ENCODE data around the gene MPHOSPH9.
"Not testable (repeated sequence)": the region's sequence is repeated elsewhere in the genome, so short reads cannot be mapped to it uniquely, and the experiment has no call there.

MPHOSPH9 gene

GRCh38 chr12:123260081-123260480 is 27.1 kb upstream of the MPHOSPH9 start:
- DNase-seq (ENCODE audit: low spot score): no peak

- no peak for DNase-seq (ENCODE audit: low spot score)
These were observed 25.7 kb upstream of the MPHOSPH9 start for GRCh38 chr12:123258593-123258992.

- no peak for DNase-seq (ENCODE audit: low spot score)
These were observed 22.0 kb upstream of the MPHOSPH9 start for GRCh38 chr12:123254853-123255446.

GRCh38 chr12:123253641-123254459 is 20.9 kb upstream of the MPHOSPH9 start:
- no peak for DNase-seq (ENCODE audit: low spot score)

- DNase-seq (ENCODE audit: low spot score): not testable (repeated sequence)
These were observed 19.4 kb upstream of the MPHOSPH9 start for GRCh38 chr12:123252365-123252764.

GRCh38 chr12:123251403-123252076 is 18.6 kb upstream of the MPHOSPH9 start:
- no peak for DNase-seq (ENCODE audit: low spot score)

GRCh38 chr12:123250471-123251383 is 17.8 kb upstream of the MPHOSPH9 start:
- no peak for DNase-seq (ENCODE audit: low spot score)

GRCh38 chr12:123248996-123249741 is 16.2 kb upstream of the MPHOSPH9 start:
- DNase-seq (ENCODE audit: low spot score): not testable (repeated sequence)

GRCh38 chr12:123248129-123248528 is 15.2 kb upstream of the MPHOSPH9 start:
- not testable (repeated sequence) for DNase-seq (ENCODE audit: low spot score)

- DNase-seq (ENCODE audit: low spot score): no peak
These were observed 12.7 kb upstream of the MPHOSPH9 start for GRCh38 chr12:123245678-123246077.

GRCh38 chr12:123243671-123244262 is 10.8 kb upstream of the MPHOSPH9 start:
- no peak for DNase-seq (ENCODE audit: low spot score)

GRCh38 chr12:123242116-123242904 is 9.4 kb upstream of the MPHOSPH9 start:
- DNase-seq (ENCODE audit: low spot score): no peak

- DNase-seq (ENCODE audit: low spot score): no peak
These were observed 6.0 kb upstream of the MPHOSPH9 start for GRCh38 chr12:123238961-123239360.

GRCh38 chr12:123238330-123238682 is 5.4 kb upstream of the MPHOSPH9 start:
- no peak for DNase-seq (ENCODE audit: low spot score)

GRCh38 chr12:123237646-123238329 is 4.8 kb upstream of the MPHOSPH9 start:
- no peak for DNase-seq (ENCODE audit: low spot score)

GRCh38 chr12:123233505-123234308 is 766 bp upstream of the MPHOSPH9 start:
- no peak for DNase-seq (ENCODE audit: low spot score)

- DNase-seq (ENCODE audit: low spot score): no peak
These were observed 502 bp downstream of the MPHOSPH9 start for GRCh38 chr12:123232472-123232806.

- no peak for DNase-seq (ENCODE audit: low spot score)
These were observed 1.0 kb downstream of the MPHOSPH9 start for GRCh38 chr12:123231931-123232330.

GRCh38 chr12:123229051-123229450 is 3.9 kb downstream of the MPHOSPH9 start:
- DNase-seq (ENCODE audit: low spot score): no peak
